GM12865 (cell line): ENCODE measurements around the gene SPTSSA.
"Not testable (repeated sequence)": the region's sequence is repeated elsewhere in the genome, so short reads cannot be mapped to it uniquely, and the experiment has no call there.

Experiments used
- DNase-seq: peaks from one replicate; pipeline ENCODE4 v3.0.0; 2010; ENCODE audit warnings: low read depth
- H3K4me3 ChIP-seq: 2 replicates; pipeline ENCODE4 v1.5.1; 2011; ENCODE audit warnings: mild to moderate bottlenecking, low read depth, low read length, control low read depth
- CTCF ChIP-seq: IDR thresholded peaks from 2 replicates; pipeline ENCODE4 v1.5.1; 2011; ENCODE audit warnings: low read length, control low read depth, low read depth, inconsistent platforms; ENCODE audit not compliant: insufficient read depth; ENCODE audit errors: missing control alignments

Gene SPTSSA

GRCh38 chr14:34407951-34408350 lies 54.1 kb downstream of the SPTSSA start:
- H3K4me3 ChIP-seq, result no peak overlapping the region
- DNase-seq, result no peak
- TF ChIP-seq CTCF, result no peak

- no peak for DNase-seq
- no peak overlapping the region for H3K4me3 ChIP-seq
- TF ChIP-seq CTCF, result no peak
Observed at GRCh38 chr14:34404416-34404815, 57.6 kb downstream of the SPTSSA start.

- DNase-seq, result no peak
- TF ChIP-seq CTCF, result no peak
- no peak overlapping the region for H3K4me3 ChIP-seq
Observed at GRCh38 chr14:34403646-34404045, 58.4 kb downstream of the SPTSSA start.

- H3K4me3 ChIP-seq, result no peak overlapping the region
- no peak for TF ChIP-seq CTCF
- DNase-seq, result no peak
Observed at GRCh38 chr14:34398024-34398423, 64.0 kb downstream of the SPTSSA start.

GRCh38 chr14:34387974-34388516 lies 74.0 kb downstream of the SPTSSA start:
- DNase-seq, result no peak
- TF ChIP-seq CTCF, result no peak
- no peak overlapping the region for H3K4me3 ChIP-seq

GRCh38 chr14:34386865-34387485 lies 75.1 kb downstream of the SPTSSA start:
- no peak for TF ChIP-seq CTCF
- no peak for DNase-seq
- no peak overlapping the region for H3K4me3 ChIP-seq

- not testable (repeated sequence) for H3K4me3 ChIP-seq, DNase-seq
Observed at GRCh38 chr14:34385881-34386280, 76.2 kb downstream of the SPTSSA start.
